Kasumi-1 (cell line): ENCODE data around the gene PCSK2.

ENCODE experiments used
- DNase-seq, 2 experiments: peaks; one replicate each; lab custom pipeline; 2025; lab: John Stamatoyannopoulos, UW

Gene PCSK2

DNA sequence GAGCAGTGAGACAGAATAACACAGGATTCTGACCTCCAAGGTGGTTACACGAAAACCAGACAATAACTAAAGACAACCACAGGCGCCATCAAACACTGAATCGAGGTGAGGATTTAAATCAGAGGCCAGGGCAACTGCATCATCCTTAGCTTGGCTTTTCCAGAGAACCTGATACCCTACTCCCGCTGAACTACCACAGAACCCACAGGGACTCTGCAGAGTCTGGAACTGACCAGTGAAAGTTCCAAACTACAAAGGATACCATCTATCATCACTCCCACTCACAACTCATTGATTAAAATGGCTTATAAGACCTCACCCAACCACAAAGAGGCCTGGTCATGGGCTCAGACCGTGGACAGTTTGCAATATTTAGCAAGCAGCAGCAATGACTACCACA lies 219.3 kb downstream of the PCSK2 start:
- no peak for DNase-seq

DNA sequence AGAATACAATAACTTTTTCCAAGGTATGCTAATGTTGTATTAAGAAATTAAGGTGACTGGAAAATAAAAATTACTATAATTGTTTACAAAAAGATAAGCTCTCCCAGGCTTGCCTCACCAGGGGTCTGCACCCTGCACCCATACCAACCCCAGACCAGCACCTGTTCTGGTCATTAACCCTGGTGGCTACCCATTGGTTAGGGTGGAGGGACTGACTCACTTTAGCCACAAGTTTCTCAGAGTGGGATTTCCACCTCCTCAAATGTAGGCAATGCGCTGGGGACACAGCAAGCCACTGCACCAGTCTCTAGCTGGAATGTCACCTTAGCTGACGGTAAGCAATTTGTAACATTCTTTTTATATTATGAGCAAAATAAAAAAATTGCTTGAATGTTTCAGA lies 221.2 kb downstream of the PCSK2 start:
- DNase-seq, result no peak

DNA sequence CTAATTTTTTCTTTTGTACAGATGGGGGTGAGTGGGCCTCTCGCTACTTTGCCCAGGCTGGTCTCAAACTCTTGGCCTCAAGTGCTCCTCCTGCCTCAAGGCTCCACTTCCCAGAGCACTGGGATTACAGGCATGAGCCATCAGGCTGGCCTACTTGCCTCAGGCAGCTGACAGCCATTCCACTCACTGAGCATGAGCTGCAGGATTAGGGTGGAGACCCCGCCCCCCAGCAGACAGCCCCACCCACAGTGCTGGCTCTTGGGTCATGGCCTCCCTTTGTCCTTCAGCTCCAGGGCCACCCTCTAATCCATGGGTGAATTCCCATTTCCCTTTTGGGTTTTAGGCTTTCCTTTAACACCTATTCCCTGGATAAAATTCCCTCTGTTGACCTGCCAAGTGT lies 222.2 kb downstream of the PCSK2 start:
- DNase-seq, result no peak

DNA sequence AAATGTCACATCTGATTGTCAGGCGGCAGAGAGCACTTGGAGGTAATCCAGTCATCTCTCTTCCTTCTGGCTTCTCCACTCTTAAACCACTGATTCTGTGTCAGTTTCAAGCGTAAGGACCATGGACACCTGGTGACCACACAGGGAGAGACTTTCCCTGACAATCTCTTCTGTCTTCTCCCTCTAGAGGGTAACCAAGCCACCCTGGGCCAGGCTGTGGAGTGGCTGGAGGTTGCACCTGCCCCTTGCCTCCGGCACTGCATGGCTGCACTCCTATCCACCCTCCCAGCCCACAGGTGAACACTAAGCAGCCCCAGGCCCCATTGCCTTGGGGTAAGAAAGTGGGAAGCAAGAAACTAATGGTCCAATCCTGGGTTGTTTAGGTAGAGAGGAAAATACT lies 225.6 kb downstream of the PCSK2 start:
- DNase-seq, result no peak

DNA sequence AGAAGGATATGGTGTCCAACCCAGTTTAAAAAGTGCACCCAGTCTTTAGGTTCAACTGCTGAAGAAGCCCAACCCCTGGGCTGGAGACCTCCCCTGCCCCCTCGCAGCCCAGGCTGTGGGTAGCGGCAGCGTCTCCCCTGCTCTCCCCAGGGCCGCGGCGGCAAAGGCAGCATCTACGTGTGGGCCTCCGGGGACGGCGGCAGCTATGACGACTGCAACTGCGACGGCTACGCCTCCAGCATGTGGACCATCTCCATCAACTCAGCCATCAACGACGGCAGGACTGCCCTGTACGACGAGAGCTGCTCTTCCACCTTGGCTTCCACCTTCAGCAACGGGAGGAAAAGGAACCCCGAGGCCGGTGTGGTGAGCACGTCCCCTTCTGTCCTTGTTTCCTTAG lies 226.8 kb downstream of the PCSK2 start:
- no peak for DNase-seq

DNA sequence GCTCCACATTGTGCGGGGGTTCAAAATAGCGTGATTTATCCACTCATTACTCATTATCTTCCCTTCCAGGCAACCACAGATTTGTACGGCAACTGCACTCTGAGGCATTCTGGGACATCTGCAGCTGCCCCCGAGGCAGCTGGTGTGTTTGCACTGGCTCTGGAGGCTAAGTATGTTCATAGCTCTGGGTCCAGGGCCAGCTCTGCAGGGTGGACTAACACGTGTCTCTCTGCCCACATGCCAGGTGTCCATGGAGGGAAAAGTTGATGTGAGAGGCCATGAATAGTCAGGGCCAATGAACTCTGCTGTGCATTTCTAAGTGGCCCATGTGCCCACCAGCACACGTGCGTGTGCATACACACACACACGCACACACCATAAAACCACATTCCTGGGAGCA lies 229.4 kb downstream of the PCSK2 start:
- DNase-seq, result no peak

DNA sequence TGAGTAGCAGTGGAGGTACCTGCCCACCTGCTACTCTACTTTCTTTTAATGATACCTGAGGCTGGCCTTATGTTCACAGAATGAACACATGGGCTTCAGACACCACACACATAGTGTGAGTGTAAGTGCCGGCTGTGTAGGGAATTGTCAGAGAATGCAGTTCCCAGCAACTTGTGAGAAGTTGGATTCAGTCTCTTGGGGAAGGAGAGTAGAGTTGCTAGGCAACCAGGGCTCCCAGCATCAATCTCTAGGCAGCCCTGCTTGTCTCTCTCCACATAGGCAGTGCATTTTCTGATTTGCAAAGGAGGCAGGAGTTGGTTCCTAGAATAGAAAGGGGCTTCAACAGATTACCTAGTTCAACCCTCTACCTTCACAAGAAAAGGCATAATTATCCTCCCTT lies 230.2 kb downstream of the PCSK2 start:
- no peak for DNase-seq

DNA sequence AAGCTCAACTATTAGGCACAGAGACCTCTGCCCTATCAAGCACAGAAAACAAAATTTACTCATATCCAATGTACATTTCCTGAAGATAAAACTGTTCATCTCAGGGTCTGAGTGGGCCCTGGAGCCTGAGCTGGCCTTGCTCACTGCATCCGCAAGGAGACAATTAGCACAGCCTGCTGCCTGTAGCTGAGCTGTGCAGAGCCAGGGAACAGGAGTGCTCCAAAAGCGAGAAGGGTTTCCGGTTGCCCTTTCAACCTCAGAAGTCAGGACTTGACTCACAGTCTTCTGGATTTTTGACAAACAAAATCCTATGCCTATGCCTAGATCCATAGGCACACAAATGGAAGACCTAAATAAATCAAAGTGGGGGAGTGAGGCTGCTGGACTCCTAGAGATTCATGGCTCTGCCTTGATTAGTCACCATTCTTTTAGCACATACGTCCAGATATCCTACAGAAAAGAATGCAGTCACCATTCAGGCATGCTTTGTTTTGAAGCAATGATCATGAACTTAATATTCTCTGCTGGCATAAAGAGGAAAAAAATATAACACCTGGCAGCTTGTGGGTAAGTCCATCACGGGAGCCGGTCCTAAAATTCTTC lies 230.8 kb downstream of the PCSK2 start:
- no peak for DNase-seq

DNA sequence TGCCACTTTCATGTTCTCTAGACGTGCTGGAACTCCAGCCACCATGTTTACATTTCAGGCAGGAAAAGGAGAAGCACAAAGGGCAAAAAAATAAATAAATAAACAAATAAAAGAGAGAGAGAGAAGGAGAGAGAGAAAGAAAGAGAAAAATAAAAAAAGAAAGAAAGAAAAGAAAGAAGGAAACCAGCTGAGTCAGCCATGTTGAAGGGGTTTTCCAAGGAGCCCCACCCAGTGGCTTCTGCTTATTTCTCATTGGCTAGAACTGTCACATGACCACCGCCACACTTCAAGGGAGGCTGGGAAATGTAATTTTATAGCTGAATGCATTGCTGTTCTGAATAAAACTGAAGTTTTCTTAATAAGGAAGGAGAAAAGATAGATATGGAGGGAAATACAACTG lies 233.3 kb downstream of the PCSK2 start:
- DNase-seq, result no peak

DNA sequence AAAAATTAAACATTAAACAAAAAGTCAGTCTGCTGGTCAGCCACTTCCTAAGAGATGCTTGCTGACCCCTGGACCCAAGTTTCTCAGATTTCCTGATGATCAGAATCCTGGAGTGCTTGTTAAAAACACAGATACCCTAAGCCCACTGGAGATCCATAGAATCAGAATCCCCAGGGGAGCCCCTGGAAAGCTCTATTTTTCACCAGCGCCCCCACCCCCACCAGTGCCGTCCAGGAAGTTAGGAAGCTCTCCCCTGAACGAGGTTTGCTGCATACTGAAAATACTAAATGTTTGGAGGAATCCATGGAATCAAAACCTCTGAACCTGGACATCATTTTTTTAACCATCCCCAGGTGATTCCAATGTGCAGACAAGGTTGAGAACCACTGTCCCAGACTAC lies 235.1 kb downstream of the PCSK2 start:
- DNase-seq, result no peak

DNA sequence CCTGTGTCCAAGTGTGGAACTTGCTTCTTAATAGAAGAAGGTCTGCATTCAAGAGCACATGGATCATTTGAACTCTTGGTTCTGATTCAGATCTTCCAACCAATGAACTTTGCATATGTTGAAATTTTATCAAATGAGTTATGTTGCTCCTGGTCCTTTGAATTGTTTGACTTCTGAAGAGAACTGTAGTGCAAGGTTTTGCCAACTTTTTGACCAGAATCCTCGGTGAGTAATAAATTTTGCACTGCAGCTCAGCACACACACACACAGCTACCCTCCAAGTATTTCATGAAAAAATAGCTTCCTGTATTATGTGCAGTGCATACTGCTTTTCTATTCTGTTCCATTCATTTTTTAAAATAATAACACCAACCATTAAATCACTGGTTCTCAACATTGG lies 236.9 kb downstream of the PCSK2 start:
- DNase-seq, result no peak

DNA sequence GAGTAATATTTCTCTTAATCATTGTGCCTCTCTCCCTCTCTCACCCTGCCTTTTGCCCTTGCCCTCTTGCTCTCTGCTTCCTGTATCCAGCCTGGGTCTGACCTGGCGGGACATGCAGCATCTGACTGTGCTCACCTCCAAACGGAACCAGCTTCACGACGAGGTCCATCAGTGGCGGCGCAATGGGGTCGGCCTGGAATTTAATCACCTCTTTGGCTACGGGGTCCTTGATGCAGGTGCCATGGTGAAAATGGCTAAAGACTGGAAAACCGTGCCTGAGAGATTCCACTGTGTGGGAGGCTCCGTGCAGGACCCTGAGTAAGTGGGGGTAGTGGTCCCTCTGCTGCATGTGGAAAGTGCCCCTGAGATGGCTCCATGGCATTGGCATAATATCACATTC lies 238.4 kb downstream of the PCSK2 start:
- DNase-seq, result no peak

DNA sequence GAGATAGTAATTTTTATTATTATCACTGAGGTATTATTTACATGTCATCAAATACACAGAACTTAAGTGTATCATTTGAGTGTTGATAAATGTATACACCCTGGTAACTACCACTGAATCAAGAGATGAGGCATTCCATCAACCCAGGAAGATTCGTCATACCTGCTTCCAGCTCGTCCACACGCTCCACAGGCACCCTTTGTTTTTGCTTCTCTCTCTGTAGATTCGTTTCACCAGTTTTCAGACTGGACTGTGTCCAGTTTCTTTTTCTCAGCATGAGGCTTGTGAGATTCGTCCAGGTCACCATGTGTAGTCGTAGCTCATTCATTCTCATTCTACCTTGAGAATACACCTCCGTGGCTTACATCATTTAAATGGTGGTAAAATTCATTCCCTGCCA lies 239.8 kb downstream of the PCSK2 start:
- DNase-seq, result no peak

DNA sequence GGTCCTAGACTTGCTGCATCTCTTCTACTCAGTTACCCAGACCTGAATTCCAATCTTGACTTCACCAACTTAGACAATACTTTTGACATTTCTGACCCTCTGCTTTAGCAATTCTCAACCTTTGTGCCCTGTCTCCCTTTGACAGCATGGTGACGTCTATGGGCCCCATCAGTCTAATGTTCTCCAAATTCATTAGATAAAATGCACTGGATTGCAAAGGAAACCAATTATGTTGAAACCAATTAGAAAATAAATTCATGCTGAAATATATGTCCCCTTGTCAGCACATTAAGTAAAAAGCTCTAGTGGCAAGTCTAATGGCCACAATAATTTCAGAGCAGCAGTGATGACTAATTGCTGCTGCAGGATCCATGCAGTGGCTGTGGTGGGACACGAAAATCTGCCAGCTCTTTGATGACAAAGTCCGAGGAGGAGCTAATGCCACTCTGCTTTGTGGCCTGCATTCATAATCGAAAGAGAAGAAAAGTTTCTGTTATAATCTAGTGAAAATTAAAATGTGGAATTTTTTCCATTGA lies 240.3 kb downstream of the PCSK2 start:
- DNase-seq, result no peak

DNA sequence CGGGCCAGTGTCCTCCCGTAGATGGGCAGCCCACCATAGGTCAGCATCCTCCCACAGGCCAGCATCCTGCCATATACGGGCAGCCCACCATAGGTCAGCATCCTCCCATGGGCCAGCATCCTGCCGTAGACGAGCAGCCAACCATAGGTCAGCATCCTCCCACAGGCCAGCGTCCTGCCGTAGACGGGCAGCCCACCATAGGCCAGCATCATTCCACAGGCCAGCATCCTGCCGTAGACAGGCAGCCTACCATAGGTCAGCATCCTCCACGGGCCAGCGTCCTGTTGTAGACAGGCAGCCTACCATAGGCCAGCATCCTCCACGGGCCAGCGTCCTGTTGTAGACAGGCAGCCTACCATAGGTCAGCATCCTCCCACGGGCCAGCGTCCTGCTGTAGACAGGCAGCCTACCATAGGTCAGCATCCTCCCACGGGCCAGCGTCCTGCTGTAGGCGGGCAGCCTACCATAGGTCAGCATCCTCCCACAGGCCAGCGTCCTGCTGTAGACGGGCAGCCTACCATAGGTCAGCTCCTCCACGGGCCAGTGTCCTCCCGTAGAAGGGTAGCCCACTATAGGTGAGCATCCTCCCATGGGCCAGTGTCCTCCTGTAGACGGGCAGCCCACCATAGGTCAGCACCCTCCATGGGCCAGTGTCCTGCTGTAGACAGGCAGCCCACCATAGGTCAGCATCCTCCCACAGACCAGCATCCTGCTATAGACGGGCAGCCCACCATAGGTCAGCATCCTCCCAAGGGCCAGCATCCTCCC lies 241.4 kb downstream of the PCSK2 start:
- DNase-seq, result no peak

DNA sequence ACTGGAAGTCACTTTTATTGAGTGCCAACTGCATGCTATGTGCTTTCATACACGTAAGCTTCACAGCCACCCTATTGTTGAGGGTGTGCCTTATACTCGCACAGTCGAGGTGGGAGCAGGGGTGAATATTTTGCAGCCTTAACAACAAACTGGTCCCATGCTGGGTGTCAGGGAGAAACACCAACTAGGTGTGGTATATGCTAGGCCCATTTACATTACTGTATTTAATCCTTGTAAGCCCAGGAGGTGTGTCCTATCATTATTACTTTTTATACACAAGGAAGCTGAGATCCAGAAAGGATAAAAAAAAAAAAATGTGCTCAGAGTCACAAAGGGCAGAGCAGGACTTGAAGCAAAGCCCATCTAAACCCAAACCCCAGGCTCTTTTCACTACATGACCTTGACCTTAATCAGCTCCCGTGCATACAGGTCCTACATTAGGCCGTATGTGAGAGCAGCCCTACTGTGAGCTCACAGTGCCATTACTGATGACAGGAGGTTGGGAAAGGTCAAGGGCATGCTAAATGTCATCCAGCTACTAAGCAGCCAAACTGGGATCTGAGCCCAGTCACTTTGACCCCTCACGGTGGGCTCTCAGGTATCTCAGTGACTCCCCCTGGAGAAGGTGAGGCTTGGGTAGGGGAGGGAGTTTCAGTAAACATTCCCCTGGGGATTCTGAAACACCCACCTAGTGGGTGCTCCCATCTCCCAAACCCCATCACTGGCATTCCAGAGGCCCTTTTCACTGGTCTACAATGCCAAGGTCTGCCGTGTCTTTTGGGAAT lies 242.6 kb downstream of the PCSK2 start:
- DNase-seq, result no peak

DNA sequence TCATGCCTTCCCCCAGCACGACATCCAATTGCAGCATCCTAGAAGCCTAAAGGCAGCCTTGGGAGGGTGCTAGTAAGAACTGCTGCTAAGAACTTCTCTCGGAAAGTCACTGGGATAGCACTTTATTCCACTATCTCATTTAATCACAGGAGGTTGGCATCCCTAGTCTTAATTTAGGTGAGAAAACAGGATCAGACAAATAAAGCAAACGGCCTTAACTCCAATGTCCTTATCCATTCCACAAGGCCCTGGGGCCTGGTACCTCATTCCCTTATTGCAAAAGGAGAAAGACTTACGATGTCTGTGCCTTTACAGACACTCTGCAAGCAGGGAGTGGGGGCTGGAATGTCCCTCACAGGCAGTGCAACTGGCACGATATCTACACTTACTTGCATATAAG lies 243.7 kb downstream of the PCSK2 start:
- DNase-seq, result no peak

DNA sequence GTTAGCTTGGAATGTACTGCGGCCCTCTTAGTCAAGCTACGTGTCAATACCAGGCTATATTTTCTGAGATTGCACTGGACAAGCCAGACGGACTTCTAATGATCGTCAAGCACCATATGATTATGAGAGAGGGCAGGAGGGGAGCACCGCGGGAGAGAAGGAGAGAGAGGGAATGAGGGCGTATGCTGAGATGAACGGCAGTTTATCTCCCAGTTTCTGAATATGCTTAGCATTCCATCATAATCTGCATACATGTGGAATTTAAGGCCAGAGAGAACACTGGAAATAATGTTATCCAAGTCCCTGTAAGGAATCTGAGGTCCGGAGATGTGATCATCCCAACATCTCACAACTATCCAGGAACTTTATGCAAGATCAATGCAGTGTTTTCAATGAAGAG lies 244.1 kb downstream of the PCSK2 start:
- DNase-seq, result no peak

DNA sequence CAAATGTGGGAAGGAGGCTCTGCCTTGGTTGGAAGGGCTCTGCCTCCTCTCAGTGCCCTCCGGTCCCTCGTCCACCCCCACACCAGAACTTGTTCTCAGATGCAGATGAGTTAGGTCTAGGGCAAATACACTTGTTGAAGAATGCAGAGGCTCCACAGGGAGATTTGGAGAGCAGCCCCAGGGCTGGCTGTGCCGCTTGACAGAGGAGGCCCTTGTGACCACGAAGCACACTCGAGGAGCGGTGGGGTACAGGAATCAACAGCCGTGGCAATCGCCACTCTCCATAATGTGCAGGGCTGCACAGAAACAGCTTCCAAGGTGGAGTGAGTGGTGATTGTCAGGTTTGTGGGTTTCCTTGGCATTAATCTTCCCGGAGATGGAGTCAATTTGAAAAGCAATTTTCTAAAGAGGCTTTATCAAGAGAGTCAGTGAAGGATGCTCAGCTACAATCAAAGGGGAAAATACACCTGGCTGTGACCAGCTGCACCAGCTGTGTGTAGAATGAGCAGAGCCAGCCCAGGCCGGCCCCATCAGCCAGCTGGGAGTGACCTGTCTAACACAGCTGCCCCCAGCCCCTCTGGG lies 244.9 kb downstream of the PCSK2 start:
- no peak for DNase-seq

DNA sequence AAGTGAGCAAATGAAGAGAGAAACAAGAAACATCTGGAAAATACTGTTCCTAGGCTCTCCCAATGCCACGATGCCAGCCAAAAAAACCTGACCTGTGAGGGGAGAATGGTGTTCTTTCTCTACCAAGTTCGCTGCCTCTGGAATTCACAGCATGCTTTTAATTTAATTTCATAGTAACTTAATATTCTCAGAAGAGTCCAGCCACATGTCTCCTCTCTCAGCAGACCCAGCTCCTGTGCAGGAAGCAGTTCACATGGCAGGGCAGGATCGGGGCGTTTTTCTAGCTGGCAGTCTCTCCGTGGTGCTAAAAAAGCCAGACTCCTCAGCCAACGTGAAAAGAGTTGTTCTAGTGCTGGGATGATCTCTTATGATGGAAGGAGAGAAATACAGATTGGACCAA lies 246.8 kb downstream of the PCSK2 start:
- DNase-seq, result no peak

DNA sequence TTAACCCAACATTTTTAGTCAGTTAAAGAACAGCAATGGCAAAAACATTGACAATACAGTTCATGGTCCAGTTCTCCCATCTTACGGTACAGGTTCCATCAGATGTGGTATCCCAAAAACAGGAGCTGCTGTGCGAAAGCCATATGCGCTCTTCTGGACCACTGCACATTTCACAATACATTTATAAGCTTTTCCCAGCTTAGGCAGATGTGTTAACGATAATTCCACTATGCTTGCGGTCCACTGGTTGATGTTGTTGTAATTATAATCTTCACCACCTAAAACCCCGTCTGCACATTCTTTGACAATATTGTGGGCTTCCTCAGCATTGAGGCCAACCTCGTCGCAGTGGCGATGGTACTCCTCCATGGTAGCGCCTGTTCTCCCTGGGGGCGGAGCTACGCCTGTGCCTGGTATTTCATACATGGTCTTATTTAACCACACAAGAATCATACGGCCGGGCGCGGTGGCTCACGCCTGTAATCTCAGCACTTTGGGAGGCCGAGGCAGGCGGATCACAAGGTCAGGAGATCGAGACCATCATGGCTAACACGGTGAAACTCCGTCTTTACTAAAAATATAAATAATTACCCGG lies 252.3 kb downstream of the PCSK2 start:
- no peak for DNase-seq

DNA sequence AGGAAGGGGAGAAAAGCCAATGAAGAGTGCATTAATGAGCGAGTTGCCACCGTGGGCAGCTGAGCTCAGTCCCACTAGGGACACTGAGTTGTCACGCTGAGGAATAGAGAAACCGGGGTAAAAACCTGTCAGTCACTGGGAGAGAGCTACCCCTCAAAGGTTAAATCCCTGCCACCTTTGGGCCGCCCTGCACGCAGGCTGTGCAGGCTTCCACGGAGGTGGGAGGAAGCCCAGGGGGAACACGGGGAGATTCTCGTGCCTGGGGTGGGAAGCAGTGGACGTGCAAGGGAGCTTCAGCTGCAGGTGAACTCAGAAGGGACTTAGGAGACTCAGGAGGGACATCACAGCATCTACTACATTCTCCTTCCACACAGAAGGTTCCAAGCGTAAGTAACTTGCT lies 253.9 kb downstream of the PCSK2 start:
- DNase-seq, result no peak
